Adrenal gland (tissue), 5 donors: ENCODE results near the gene LRRC26.

Source experiments
- CTCF ChIP-seq, 6 experiments: fragments of 450-650 bp in 4 of 6; fragments of 200-600 bp in 2 of 6; sonication (generic) in 1 of 6; IDR thresholded peaks; 1 replicate in 5 of 6; 2 replicates in 1 of 6; pipeline versions ENCODE4 v1.5.1 to v1.8.0; 2016 to 2021; ENCODE audit warnings: antibody characterized with exemption in 6 of 6, mild to moderate bottlenecking in 2 of 6, moderate library complexity in 1 of 6
- POLR2A ChIP-seq, 2 donors: fragments of 450-650 bp; IDR thresholded peaks; one replicate each; pipeline ENCODE4 v1.6.1; 2017; ENCODE audit warnings: antibody characterized with exemption in 2 of 2, mild to moderate bottlenecking in 2 of 2, moderate library complexity in 1 of 2
- donor health status: DM: no; HTN: no; CAD: no.

- no peak for TF ChIP-seq CTCF (IDR thresholded peaks at IDR 0.05)
- TF ChIP-seq POLR2A (IDR thresholded peaks at IDR 0.05), result no peak
These were observed 40.9 kb downstream of the LRRC26 start for GRCh38 chr9:137128862-137129455.
